ENCODE data around the gene EXOC6B. TPM values are rescaled to one million over a fixed set of nuclear protein-coding genes. Genes with fewer than 3 reads are reported as not detected.

The EXOC6B gene
- total RNA-seq, 2 donors from 2014 or later: 16.6 to 36.6 TPM

GRCh38 chr2:72526623-72527022 lies 299.2 kb downstream of the EXOC6B start:
- intact Hi-C loops (cut with DNase I): no loop called here
- Histone ChIP-seq H3K9me3 (no peaks in the 10 kb centered on the region), H3K4me1 (replicated peaks) (no peaks in the 10 kb centered on the region), H3K27ac (no peak overlapping the region), H3K4me3 (no peak overlapping the region), H3K36me3 (no peaks in the 10 kb centered on the region), H3K27me3 (replicated peaks; ENCODE audit: insufficient read depth) (no peaks in the 10 kb centered on the region)
- WGBS: 97% methylated on average over 1 of the region's 1 CpG
- DNase-seq (ENCODE audit: low spot score): no peak
- TF ChIP-seq POLR2AphosphoS5 (IDR thresholded peaks at IDR 0.05) (no peak), CTCF (IDR thresholded peaks at IDR 0.05) (no peak), POLR2A (IDR thresholded peaks at IDR 0.05) (no peak)

GRCh38 chr2:72524071-72524470 lies 301.8 kb downstream of the EXOC6B start:
- H3K9me3 ChIP-seq: no peaks in the 10 kb centered on the region
- WGBS: 95% methylated on average over 2 of the region's 2 CpGs
- H3K36me3 ChIP-seq: no peaks in the 10 kb centered on the region
- TF ChIP-seq POLR2A (IDR thresholded peaks at IDR 0.05): no peak
- TF ChIP-seq POLR2AphosphoS5 (IDR thresholded peaks at IDR 0.05): no peak
- TF ChIP-seq CTCF (IDR thresholded peaks at IDR 0.05): no peak
- H3K4me3 ChIP-seq: no peak overlapping the region
- intact Hi-C loops (cut with DNase I): no loop called here
- H3K27ac ChIP-seq: no peak overlapping the region
- H3K27me3 ChIP-seq (replicated peaks; ENCODE audit: insufficient read depth): no peaks in the 10 kb centered on the region
- no peak for DNase-seq (ENCODE audit: low spot score)
- H3K4me1 ChIP-seq (replicated peaks): no peaks in the 10 kb centered on the region

DNA sequence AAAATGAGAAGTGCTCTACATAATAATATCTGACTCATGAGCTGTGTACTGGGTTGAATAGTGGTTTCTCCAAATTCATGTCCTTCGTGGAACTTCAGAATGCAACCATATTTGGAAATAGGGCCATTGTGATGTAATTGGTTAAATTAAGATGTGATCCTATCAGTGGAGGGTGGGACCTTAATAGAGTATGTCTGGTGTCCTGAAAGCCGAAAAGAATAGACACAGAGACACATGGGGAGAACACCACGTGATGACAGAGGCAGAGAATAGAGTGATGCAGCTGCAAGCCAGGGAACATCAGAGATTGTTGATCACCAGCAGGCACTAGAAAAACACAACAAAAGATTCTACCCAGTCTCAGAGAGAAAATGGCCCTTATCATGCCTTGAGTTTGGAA lies 310.1 kb downstream of the EXOC6B start:
- H3K4me1 ChIP-seq (replicated peaks): no peaks in the 10 kb centered on the region
- WGBS: 85% methylated on average over 3 of the region's 3 CpGs
- no peak overlapping the region for H3K4me3 ChIP-seq
- intact Hi-C loops (cut with DNase I): no loop called here
- no peak for DNase-seq (ENCODE audit: low spot score)
- H3K9me3 ChIP-seq: no peaks in the 10 kb centered on the region
- H3K27ac ChIP-seq: no peak overlapping the region
- no peak for TF ChIP-seq POLR2AphosphoS5 (IDR thresholded peaks at IDR 0.05)
- no peak for TF ChIP-seq POLR2A (IDR thresholded peaks at IDR 0.05)
- no peak for TF ChIP-seq CTCF (IDR thresholded peaks at IDR 0.05)
- no peaks in the 10 kb centered on the region for H3K36me3 ChIP-seq
- no peaks in the 10 kb centered on the region for H3K27me3 ChIP-seq (replicated peaks; ENCODE audit: insufficient read depth)

- no peak for DNase-seq (ENCODE audit: low spot score)
- Histone ChIP-seq H3K9me3 (no peaks in the 10 kb centered on the region), H3K4me3 (no peak overlapping the region), H3K4me1 (replicated peaks) (no peaks in the 10 kb centered on the region), H3K36me3 (no peaks in the 10 kb centered on the region), H3K27me3 (replicated peaks; ENCODE audit: insufficient read depth) (no peaks in the 10 kb centered on the region), H3K27ac (no peak overlapping the region)
- 94% methylated on average over 3 of the region's 3 CpGs for WGBS
- TF ChIP-seq CTCF (IDR thresholded peaks at IDR 0.05) (no peak), POLR2A (IDR thresholded peaks at IDR 0.05) (no peak), POLR2AphosphoS5 (IDR thresholded peaks at IDR 0.05) (no peak)
- intact Hi-C loops (cut with DNase I): no loop called here
Observed at GRCh38 chr2:72513011-72513410, 312.8 kb downstream of the EXOC6B start.

DNA sequence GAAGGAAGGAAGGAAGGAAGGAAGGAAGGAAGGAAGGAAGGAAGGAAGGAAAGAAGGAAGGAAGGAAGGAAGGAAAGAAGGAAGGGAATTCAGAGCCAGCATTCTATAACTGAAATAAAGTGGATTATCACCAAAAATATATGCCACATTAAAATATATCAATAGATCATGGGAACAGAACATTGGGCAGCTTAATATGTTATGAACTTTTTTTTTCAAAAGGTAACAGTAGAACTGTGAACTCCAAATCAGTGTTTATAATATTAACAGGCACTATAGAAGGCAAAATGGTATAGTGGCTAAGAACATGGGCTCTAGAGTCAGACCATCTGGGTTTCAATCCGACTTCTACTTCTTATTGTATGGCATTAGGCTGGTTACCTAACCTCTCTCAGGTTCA lies 313.5 kb downstream of the EXOC6B start:
- intact Hi-C loops (cut with DNase I): no loop called here
- Histone ChIP-seq H3K4me1 (replicated peaks) (no peaks in the 10 kb centered on the region), H3K27me3 (replicated peaks; ENCODE audit: insufficient read depth) (no peaks in the 10 kb centered on the region), H3K36me3 (no peaks in the 10 kb centered on the region), H3K4me3 (no peak overlapping the region), H3K27ac (no peak overlapping the region), H3K9me3 (no peaks in the 10 kb centered on the region)
- TF ChIP-seq POLR2A (IDR thresholded peaks at IDR 0.05): no peak
- TF ChIP-seq CTCF (IDR thresholded peaks at IDR 0.05): no peak
- no peak for TF ChIP-seq POLR2AphosphoS5 (IDR thresholded peaks at IDR 0.05)
- DNase-seq (ENCODE audit: low spot score): no peak
- WGBS: 97% methylated on average over 1 of the region's 1 CpG

Data from prostate gland (tissue), 2 donors.